ENCODE data around the gene TTC3.

DNA sequence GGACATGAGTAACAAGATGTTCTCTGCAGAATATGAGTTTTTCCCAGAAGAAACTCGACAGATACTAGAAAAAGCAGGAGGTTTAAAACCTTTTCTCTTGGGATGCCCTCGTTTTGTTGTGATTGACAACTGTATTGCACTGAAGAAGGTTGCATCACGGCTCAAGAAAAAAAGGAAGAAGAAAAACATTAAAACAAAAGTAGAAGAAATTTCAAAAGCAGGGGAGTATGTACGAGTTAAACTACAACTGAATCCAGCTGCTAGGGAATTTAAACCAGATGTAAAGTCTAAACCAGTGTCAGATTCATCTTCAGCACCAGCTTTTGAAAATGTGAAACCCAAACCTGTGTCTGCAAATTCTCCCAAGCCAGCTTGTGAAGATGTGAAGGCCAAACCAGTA, 92.5 kb downstream of the TTC3 start:
- TF ChIP-seq, protein P1, sequence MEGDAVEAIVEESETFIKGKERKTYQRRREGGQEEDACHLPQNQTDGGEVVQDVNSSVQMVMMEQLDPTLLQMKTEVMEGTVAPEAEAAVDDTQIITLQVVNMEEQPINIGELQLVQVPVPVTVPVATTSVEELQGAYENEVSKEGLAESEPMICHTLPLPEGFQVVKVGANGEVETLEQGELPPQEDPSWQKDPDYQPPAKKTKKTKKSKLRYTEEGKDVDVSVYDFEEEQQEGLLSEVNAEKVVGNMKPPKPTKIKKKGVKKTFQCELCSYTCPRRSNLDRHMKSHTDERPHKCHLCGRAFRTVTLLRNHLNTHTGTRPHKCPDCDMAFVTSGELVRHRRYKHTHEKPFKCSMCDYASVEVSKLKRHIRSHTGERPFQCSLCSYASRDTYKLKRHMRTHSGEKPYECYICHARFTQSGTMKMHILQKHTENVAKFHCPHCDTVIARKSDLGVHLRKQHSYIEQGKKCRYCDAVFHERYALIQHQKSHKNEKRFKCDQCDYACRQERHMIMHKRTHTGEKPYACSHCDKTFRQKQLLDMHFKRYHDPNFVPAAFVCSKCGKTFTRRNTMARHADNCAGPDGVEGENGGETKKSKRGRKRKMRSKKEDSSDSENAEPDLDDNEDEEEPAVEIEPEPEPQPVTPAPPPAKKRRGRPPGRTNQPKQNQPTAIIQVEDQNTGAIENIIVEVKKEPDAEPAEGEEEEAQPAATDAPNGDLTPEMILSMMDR (conservative IDR thresholded peaks at IDR 0.05; ENCODE audit: low read depth, low read length) = no peak
- TF ChIP-seq EZH2 (IDR thresholded peaks at IDR 0.05; ENCODE audit: low read length, unreplicated experiment) = no peak
- TF ChIP-seq EZH2phosphoT487 (IDR thresholded peaks at IDR 0.05; ENCODE audit: borderline replicate concordance, low read length) = no peak
